B cell (primary cell): ENCODE results near the gene SLFN11. TPM values are rescaled to one million over a fixed set of nuclear protein-coding genes. Genes with fewer than 3 reads are reported as not detected.

ENCODE experiments used
- ATAC-seq: fragments of 200-7000 bp; cut with Tn5 transposase; one replicate; pipeline ENCODE4 v1.10.0; 2021; ENCODE audit warnings: low read depth, mild to moderate bottlenecking, moderate number of reproducible peaks, moderate library complexity
- CTCF ChIA-PET: fragments of 350-600 bp; sonication (Branson Sonifier 250); formaldehyde crosslinking; loops from one replicate; lab custom pipeline; 2021; ENCODE audit warnings: antibody characterized with exemption, inconsistent platforms; lab: Charles Lee
- POLR2A ChIA-PET: fragments of 350-600 bp; sonication (Branson Sonifier 250); formaldehyde crosslinking; loops from one replicate; lab custom pipeline; 2021; ENCODE audit warnings: antibody characterized with exemption; lab: Charles Lee
- DNase-seq: peaks from one replicate; pipeline ENCODE4 v3.0.0; 2013
- H2AFZ ChIP-seq: 2 replicates; pipeline ENCODE4 v1.6.1; 2012; ENCODE audit warnings: mild to moderate bottlenecking, low read depth, low read length; ENCODE audit not compliant: insufficient read depth, poor library complexity, severe bottlenecking
- H3K27ac ChIP-seq, 2 donors: 1 replicate in 1 of 2; 2 replicates in 1 of 2; pipeline ENCODE4 v1.5.1; 2012 to 2013; ENCODE audit warnings: low read length in 2 of 2, mild to moderate bottlenecking in 2 of 2, moderate library complexity in 1 of 2
- H3K27me3 ChIP-seq, 4 experiments: fragments of 200-600 bp in 1 of 4; sonication (generic) in 1 of 4; replicated peaks in 1 of 4; 1 replicate in 2 of 4; 2 replicates in 2 of 4; pipeline versions ENCODE4 v1.6.1 to v1.7.0; 2013 to 2016; ENCODE audit warnings: low read length in 3 of 4, mild to moderate bottlenecking in 2 of 4, mixed read lengths in 1 of 4, moderate library complexity in 1 of 4; ENCODE audit not compliant: insufficient read depth in 4 of 4, control insufficient read depth in 3 of 4; ENCODE audit errors: control extremely low read depth in 1 of 4
- H3K36me3 ChIP-seq, 2 experiments: replicated peaks in 1 of 2; 1 replicate in 1 of 2; 2 replicates in 1 of 2; pipeline versions ENCODE4 v1.6.1 to v1.7.1; 2013; ENCODE audit warnings: low read length in 1 of 2; ENCODE audit not compliant: insufficient read depth in 2 of 2, control insufficient read depth in 1 of 2; ENCODE audit errors: control extremely low read depth in 1 of 2, extremely low read depth in 1 of 2
- H3K4me1 ChIP-seq, 2 donors: fragments of 200-600 bp in 1 of 2; sonication (generic) in 1 of 2; 1 replicate in 1 of 2; 2 replicates in 1 of 2; pipeline versions ENCODE4 v1.5.1 to v1.6.1; 2013 to 2017; ENCODE audit warnings: low read length in 2 of 2; ENCODE audit not compliant: control insufficient read depth in 2 of 2, insufficient read depth in 2 of 2
- H3K4me2 ChIP-seq: replicated peaks from 2 replicates; pipeline ENCODE3; 2012; ENCODE audit warnings: mild to moderate bottlenecking, low read depth, low read length; ENCODE audit not compliant: poor library complexity, severe bottlenecking
- H3K4me3 ChIP-seq, 5 experiments: fragments of 200-600 bp in 1 of 5; sonication (generic) in 1 of 5; 1 replicate in 3 of 5; 2 replicates in 2 of 5; pipeline versions ENCODE4 v1.5.1 to v1.7.0; 2011 to 2016; ENCODE audit warnings: low read length in 4 of 5, mild to moderate bottlenecking in 4 of 5, low read depth in 2 of 5, control low read depth in 1 of 5, moderate library complexity in 1 of 5; ENCODE audit not compliant: insufficient read depth in 1 of 5; ENCODE audit errors: control extremely low read depth in 1 of 5, extremely low read depth in 1 of 5
- H3K79me2 ChIP-seq: fragments of 200-600 bp; sonication (generic); one replicate; pipeline ENCODE4 v1.6.0; 2016; ENCODE audit warnings: low read length; ENCODE audit not compliant: control insufficient read depth, insufficient read depth
- H3K9ac ChIP-seq: fragments of 200-600 bp; sonication (generic); 2 replicates; pipeline ENCODE4 v1.6.1; 2017; ENCODE audit warnings: mild to moderate bottlenecking, low read length, moderate library complexity
- H3K9me3 ChIP-seq, 3 donors: one replicate each; pipeline versions ENCODE4 v1.6.1 to v1.7.1; 2013; ENCODE audit warnings: low read length in 2 of 3; ENCODE audit not compliant: control insufficient read depth in 2 of 3, insufficient read depth in 1 of 3; ENCODE audit errors: control extremely low read depth in 1 of 3
- H4K20me1 ChIP-seq: 2 replicates; pipeline ENCODE4 v1.6.0; 2012; ENCODE audit warnings: mild to moderate bottlenecking, low read length; ENCODE audit not compliant: insufficient read depth, control insufficient read depth, poor library complexity, severe bottlenecking
- H3K27ac Mint-ChIP-seq: one replicate; pipeline ENCODE4 v1.8.0; 2021; ENCODE audit warnings: mixed read lengths
- H3K27me3 Mint-ChIP-seq: one replicate; pipeline ENCODE4 v1.8.0; 2021; ENCODE audit warnings: mixed read lengths
- H3K4me1 Mint-ChIP-seq: one replicate; pipeline ENCODE4 v1.8.0; 2021; ENCODE audit warnings: mixed read lengths
- H3K4me3 Mint-ChIP-seq: one replicate; pipeline ENCODE4 v1.8.0; 2021; ENCODE audit warnings: mixed read lengths
- H3K9me3 Mint-ChIP-seq: one replicate; pipeline ENCODE4 v1.8.0; 2022; ENCODE audit warnings: mixed read lengths; ENCODE audit not compliant: insufficient read depth
- CTCF ChIP-seq: fragments of 200-600 bp; IDR thresholded peaks from one replicate; pipeline ENCODE4 v1.8.0; 2022; ENCODE audit warnings: antibody characterized with exemption, mild to moderate bottlenecking
- EZH2 ChIP-seq: IDR thresholded peaks from 2 replicates; pipeline ENCODE4 v1.6.1; 2012; ENCODE audit warnings: borderline replicate concordance, low read depth, mild to moderate bottlenecking, moderate library complexity, low read length; ENCODE audit not compliant: insufficient read depth, poor library complexity, severe bottlenecking
- WGBS: methylation state at CpG from one replicate; pipeline ENCODE4 v1.1.5; 2013; ENCODE audit warnings: missing lambda C conversion rate; ENCODE audit not compliant: insufficient coverage; 5-methylcytosine and 5-hydroxymethylcytosine counted together
- intact Hi-C: fragments of 100-400 bp; cut with micrococcal nuclease; formaldehyde crosslinking; loops from one replicate; pipeline ENCODE4 v1.10.0; 2022
- polyA plus RNA-seq: library from polyadenylated mRNA; depleted of rRNA; stranded (reverse); fragments of >200 nt; gene quantifications from 2 replicates; pipeline ENCODE4 v1.2.3, GENCODE V29; 2012
- total RNA-seq, 2 donors: library from RNA; stranded (reverse); fragments of 120-200 nt in 1 of 2; gene quantifications; 1 replicate in 1 of 2; 2 replicates in 1 of 2; pipeline versions ENCODE4 v1.2.3 to v1.2.4, GENCODE V29; 2013 to 2022

Gene SLFN11
- total and polyA plus RNA-seq, 2 donors (not counting 1 experiment from before 2014, with no cell fraction given) = 11.3 to 48.1 TPM

GRCh38 chr17:35387496-35387895, 14.1 kb upstream of the SLFN11 start:
- Histone ChIP-seq H3K36me3 (no peaks in the 10 kb centered on the region), H4K20me1 (no peaks in the 10 kb centered on the region), H3K79me2 (no peaks in the 10 kb centered on the region), H3K9me3 (peaks cover 0 to 4% (median 0%) of the 10 kb centered on the region in 3 donors), H3K4me3 (no peak overlapping the region), H3K27ac (no peak overlapping the region), H3K27me3 (no peaks in the 10 kb centered on the region), H2AFZ (no peak overlapping the region), H3K9ac (no peak overlapping the region), H3K4me2 (no peak overlapping the region), H3K4me1 (no peaks in the 10 kb centered on the region)
- Mint-ChIP-seq H3K9me3 (no peaks in the 10 kb centered on the region), H3K4me1 (peaks cover 11% of the 10 kb centered on the region), H3K27me3 (peaks cover 5% of the 10 kb centered on the region), H3K4me3 (no peak overlapping the region), H3K27ac (no peak overlapping the region)
- CTCF ChIA-PET = interaction anchor here (1.6 kb wide), 1 partner anchor 12 kb away, joined by 8 read pairs; no protein-coding TSS in a partner anchor
- TF ChIP-seq CTCF = no peak
- no peak for TF ChIP-seq EZH2
- no peak for ATAC-seq
- POLR2A ChIA-PET = no interaction called here
- DNase-seq = no peak
- intact Hi-C loops = no loop called here

GRCh38 chr17:35377706-35378105, 4.3 kb upstream of the SLFN11 start:
- no peak for ATAC-seq
- Mint-ChIP-seq H3K27me3 (no peaks in the 10 kb centered on the region), H3K9me3 (no peaks in the 10 kb centered on the region), H3K27ac (no peak overlapping the region), H3K4me1 (peaks cover 46% of the 10 kb centered on the region), H3K4me3 (no peak overlapping the region)
- no peak overlapping the region for H2AFZ ChIP-seq
- no peak overlapping the region for H3K4me3 ChIP-seq
- no peaks in the 10 kb centered on the region for H4K20me1 ChIP-seq
- H3K27ac ChIP-seq = no peak overlapping the region
- H3K79me2 ChIP-seq = no peaks in the 10 kb centered on the region
- no peak overlapping the region for H3K4me2 ChIP-seq
- peaks cover 21% of the 10 kb centered on the region in 2 donors for H3K4me1 ChIP-seq
- POLR2A ChIA-PET = no interaction called here
- no peaks in the 10 kb centered on the region for H3K36me3 ChIP-seq
- H3K9me3 ChIP-seq = no peaks in the 10 kb centered on the region
- H3K9ac ChIP-seq = no peak overlapping the region
- intact Hi-C loops = no loop called here
- no peak for DNase-seq
- no peak for TF ChIP-seq CTCF
- no peak for TF ChIP-seq EZH2
- CTCF ChIA-PET = interaction anchor here (5.3 kb wide), 1 partner anchor 65 kb away, joined by 22 read pairs; no protein-coding TSS in a partner anchor
- no CpG with 5 or more reads among the region's 3 CpGs for WGBS
- H3K27me3 ChIP-seq = no peaks in the 10 kb centered on the region
